ENCODE data around the gene COL20A1.

GRCh38 chr20:63268256-63268655, 24.7 kb upstream of the COL20A1 start:
- TF ChIP-seq CTCF (IDR thresholded peaks at IDR 0.05) (no peak), EP300 (IDR thresholded peaks at IDR 0.05) (no peak), HMGXB4 (CRISPR knock-in tag; IDR thresholded peaks at IDR 0.05; ENCODE audit: borderline replicate concordance) (no peak), ZNF302 (CRISPR knock-in tag; IDR thresholded peaks at IDR 0.05) (no peak), RFX5 (IDR thresholded peaks at IDR 0.05) (no peak), JUNB (IDR thresholded peaks at IDR 0.05) (no peak), POLR2AphosphoS2 (conservative IDR thresholded peaks at IDR 0.05; ENCODE audit: low read length) (no peak), CEBPB (IDR thresholded peaks at IDR 0.05) (no peak), SMC3 (IDR thresholded peaks at IDR 0.05) (no peak), REST (IDR thresholded peaks at IDR 0.05) (no peak), RCOR1 (IDR thresholded peaks at IDR 0.05; ENCODE audit: low read depth, low read length) (no peak), ELK1 (IDR thresholded peaks at IDR 0.05; ENCODE audit: low read depth, low read length) (no peak), POLR2A (IDR thresholded peaks at IDR 0.05; ENCODE audit: low read length) (no peak), MAZ (IDR thresholded peaks at IDR 0.05; ENCODE audit: borderline replicate concordance, low read depth, low read length) (no peak)

Measured in A549 (cell line).